Keratinocyte (primary cell): Measurements from ENCODE around the gene TCF19.

ENCODE experiments used
- EZH2 ChIP-seq: IDR thresholded peaks from one replicate; pipeline ENCODE4 v1.6.1; 2012; ENCODE audit warnings: inconsistent platforms, mild to moderate bottlenecking, low read length, moderate library complexity
- TF ChIP-seq, protein P1 (sequence below), 3 experiments: IDR thresholded peaks in 1 of 3; conservative IDR thresholded peaks in 1 of 3; optimal IDR thresholded peaks in 1 of 3; 2 replicates in 2 of 3; 3 replicates in 1 of 3; pipeline versions ENCODE3 to v1.5.1; 2011; ENCODE audit warnings: low read length in 3 of 3, mild to moderate bottlenecking in 3 of 3, moderate library complexity in 2 of 3, control low read depth in 1 of 3, inconsistent platforms in 1 of 3; ENCODE audit not compliant: insufficient read depth in 2 of 3; ENCODE audit errors: extremely low read depth in 1 of 3

- TF ChIP-seq, protein P1, sequence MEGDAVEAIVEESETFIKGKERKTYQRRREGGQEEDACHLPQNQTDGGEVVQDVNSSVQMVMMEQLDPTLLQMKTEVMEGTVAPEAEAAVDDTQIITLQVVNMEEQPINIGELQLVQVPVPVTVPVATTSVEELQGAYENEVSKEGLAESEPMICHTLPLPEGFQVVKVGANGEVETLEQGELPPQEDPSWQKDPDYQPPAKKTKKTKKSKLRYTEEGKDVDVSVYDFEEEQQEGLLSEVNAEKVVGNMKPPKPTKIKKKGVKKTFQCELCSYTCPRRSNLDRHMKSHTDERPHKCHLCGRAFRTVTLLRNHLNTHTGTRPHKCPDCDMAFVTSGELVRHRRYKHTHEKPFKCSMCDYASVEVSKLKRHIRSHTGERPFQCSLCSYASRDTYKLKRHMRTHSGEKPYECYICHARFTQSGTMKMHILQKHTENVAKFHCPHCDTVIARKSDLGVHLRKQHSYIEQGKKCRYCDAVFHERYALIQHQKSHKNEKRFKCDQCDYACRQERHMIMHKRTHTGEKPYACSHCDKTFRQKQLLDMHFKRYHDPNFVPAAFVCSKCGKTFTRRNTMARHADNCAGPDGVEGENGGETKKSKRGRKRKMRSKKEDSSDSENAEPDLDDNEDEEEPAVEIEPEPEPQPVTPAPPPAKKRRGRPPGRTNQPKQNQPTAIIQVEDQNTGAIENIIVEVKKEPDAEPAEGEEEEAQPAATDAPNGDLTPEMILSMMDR (optimal IDR thresholded peaks at IDR 0.05 in 1 of 3, IDR thresholded peaks at IDR 0.05 in 1 of 3, conservative IDR thresholded peaks at IDR 0.05 in 1 of 3; ENCODE audit: extremely low read depth in 1 of 3, insufficient read depth in 2 of 3, low read length in 3 of 3) = peak in 1 of 3 experiments; percentile 20
- TF ChIP-seq EZH2 = no peak
Measured at GRCh38 chr6:31193206-31193605, 34.8 kb downstream of the TCF19 start.
